Caco-2 (cell line): Measurements from ENCODE around the gene DPH6. TPM values are rescaled to one million over a fixed set of nuclear protein-coding genes. Genes with fewer than 3 reads are reported as not detected.

Source experiments
- BruUV-seq: library from RNA; stranded (reverse); fragments of 400-500 nt; replicated peaks from 2 replicates; lab custom pipeline; 2021; lab: Mats Ljungman, UMichigan
- CTCF ChIA-PET: fragments of 300-600 bp; sonication (Branson Sonifier 250); formaldehyde crosslinking; loops from one replicate; lab custom pipeline; 2022; ENCODE audit warnings: antibody characterized with exemption; lab: Charles Lee
- POLR2A ChIA-PET: fragments of 300-600 bp; sonication (Branson Sonifier 250); formaldehyde crosslinking; loops from one replicate; lab custom pipeline; 2022; ENCODE audit warnings: antibody characterized with exemption; lab: Charles Lee
- DNase-seq, 2 experiments: peaks; one replicate each; pipeline versions ENCODE4 v3.0.0 to v3.0.0-alpha.2; 2020 to 2022
- H3K27me3 ChIP-seq: replicated peaks from 2 replicates; pipeline ENCODE4 v1.6.0; 2011; ENCODE audit warnings: low read length; ENCODE audit not compliant: control insufficient read depth, insufficient read depth
- H3K36me3 ChIP-seq: 2 replicates; pipeline ENCODE4 v1.5.1; 2011; ENCODE audit warnings: low read length; ENCODE audit not compliant: control insufficient read depth, insufficient read depth
- H3K4me1 ChIP-seq: fragments of 250-450 bp; sonication (Bioruptor Pico); 2 replicates; pipeline ENCODE4 v1.5.1; 2020; ENCODE audit warnings: mild to moderate bottlenecking
- H3K4me3 ChIP-seq: 2 replicates; pipeline ENCODE4 v1.5.1; 2011; ENCODE audit warnings: low read depth, mild to moderate bottlenecking, control low read depth, low read length
- H3K9me3 ChIP-seq: fragments of 250-450 bp; sonication (Bioruptor Pico); 2 replicates; pipeline ENCODE4 v1.5.1; 2020; ENCODE audit warnings: mild to moderate bottlenecking, moderate library complexity
- H3K27ac Mint-ChIP-seq: one replicate; pipeline ENCODE4 v1.8.0; 2022; ENCODE audit warnings: mixed read lengths; ENCODE audit not compliant: unreplicated experiment
- H3K27me3 Mint-ChIP-seq: one replicate; pipeline ENCODE4 v1.8.0; 2022; ENCODE audit warnings: mixed read lengths; ENCODE audit not compliant: insufficient read depth, unreplicated experiment
- H3K36me3 Mint-ChIP-seq: one replicate; pipeline ENCODE4 v1.8.0; 2022; ENCODE audit warnings: mild to moderate bottlenecking, mixed read lengths; ENCODE audit not compliant: insufficient read depth, unreplicated experiment
- H3K4me1 Mint-ChIP-seq: one replicate; pipeline ENCODE4 v1.8.0; 2022; ENCODE audit warnings: low read depth, mixed read lengths; ENCODE audit not compliant: unreplicated experiment
- H3K4me3 Mint-ChIP-seq: one replicate; pipeline ENCODE4 v1.8.0; 2022; ENCODE audit warnings: mild to moderate bottlenecking, moderate library complexity, mixed read lengths; ENCODE audit not compliant: unreplicated experiment
- H3K9me3 Mint-ChIP-seq: one replicate; pipeline ENCODE4 v1.8.0; 2022; ENCODE audit warnings: mixed read lengths; ENCODE audit not compliant: unreplicated experiment
- intact Hi-C: fragments of 100-400 bp; cut with micrococcal nuclease; formaldehyde crosslinking; loops from one replicate; pipeline ENCODE4 v1.10.0; 2022; ENCODE audit not compliant: unreplicated experiment
- total RNA-seq: library from RNA; stranded (reverse); gene quantifications from 2 replicates; pipeline ENCODE4 v1.2.3, GENCODE V29; 2022
- TF ChIP-seq, protein P1 (sequence below), 2 experiments: fragments of 200-600 bp in 1 of 2; IDR thresholded peaks; 1 replicate in 1 of 2; 2 replicates in 1 of 2; pipeline versions ENCODE4 v1.5.1 to v1.8.0; 2011 to 2022; ENCODE audit warnings: antibody characterized with exemption in 1 of 2, control low read depth in 1 of 2, inconsistent platforms in 1 of 2, low read depth in 1 of 2, low read length in 1 of 2, mild to moderate bottlenecking in 1 of 2, moderate library complexity in 1 of 2; ENCODE audit not compliant: insufficient read depth in 1 of 2, severe bottlenecking in 1 of 2, unreplicated experiment in 1 of 2

DPH6 gene
- total RNA-seq, 1 experiment from 2014 or later, result 24.0 TPM

DNA sequence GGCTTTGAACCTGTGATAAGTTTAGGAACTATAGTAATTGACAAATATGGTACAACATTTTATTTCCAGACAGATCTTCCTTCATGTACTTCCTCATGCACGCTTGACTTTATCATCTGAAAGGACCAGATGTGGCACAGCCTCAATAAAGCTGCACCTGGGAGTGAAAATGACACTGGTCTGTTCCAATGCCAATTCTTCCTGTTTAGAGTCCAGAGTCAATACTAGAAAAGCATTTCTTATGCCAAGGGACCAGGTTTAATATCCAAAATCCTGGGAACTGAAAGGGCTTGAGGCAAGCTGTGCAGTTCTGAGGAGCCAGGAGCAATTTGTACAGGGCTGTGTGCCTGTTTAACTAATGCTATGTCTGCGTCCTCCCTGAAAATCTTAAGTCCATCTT lies 15.3 kb downstream of the DPH6 start:
- no peak for DNase-seq
- no peaks in the 10 kb centered on the region for H3K36me3 Mint-ChIP-seq
- H3K9me3 Mint-ChIP-seq, result peaks cover 16% of the 10 kb centered on the region
- CTCF ChIA-PET, result no interaction called here
- no peak overlapping the region for H3K4me3 Mint-ChIP-seq
- H3K27me3 ChIP-seq, result no peaks in the 10 kb centered on the region
- no peak overlapping the region for H3K4me3 ChIP-seq
- intact Hi-C loops, result no loop called here
- H3K9me3 ChIP-seq, result peaks cover 8% of the 10 kb centered on the region; the same call in 1 of the 2 replicates
- H3K27me3 Mint-ChIP-seq, result no peaks in the 10 kb centered on the region
- POLR2A ChIA-PET, result no interaction called here
- TF ChIP-seq, protein P1, sequence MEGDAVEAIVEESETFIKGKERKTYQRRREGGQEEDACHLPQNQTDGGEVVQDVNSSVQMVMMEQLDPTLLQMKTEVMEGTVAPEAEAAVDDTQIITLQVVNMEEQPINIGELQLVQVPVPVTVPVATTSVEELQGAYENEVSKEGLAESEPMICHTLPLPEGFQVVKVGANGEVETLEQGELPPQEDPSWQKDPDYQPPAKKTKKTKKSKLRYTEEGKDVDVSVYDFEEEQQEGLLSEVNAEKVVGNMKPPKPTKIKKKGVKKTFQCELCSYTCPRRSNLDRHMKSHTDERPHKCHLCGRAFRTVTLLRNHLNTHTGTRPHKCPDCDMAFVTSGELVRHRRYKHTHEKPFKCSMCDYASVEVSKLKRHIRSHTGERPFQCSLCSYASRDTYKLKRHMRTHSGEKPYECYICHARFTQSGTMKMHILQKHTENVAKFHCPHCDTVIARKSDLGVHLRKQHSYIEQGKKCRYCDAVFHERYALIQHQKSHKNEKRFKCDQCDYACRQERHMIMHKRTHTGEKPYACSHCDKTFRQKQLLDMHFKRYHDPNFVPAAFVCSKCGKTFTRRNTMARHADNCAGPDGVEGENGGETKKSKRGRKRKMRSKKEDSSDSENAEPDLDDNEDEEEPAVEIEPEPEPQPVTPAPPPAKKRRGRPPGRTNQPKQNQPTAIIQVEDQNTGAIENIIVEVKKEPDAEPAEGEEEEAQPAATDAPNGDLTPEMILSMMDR (IDR thresholded peaks at IDR 0.05; ENCODE audit: insufficient read depth in 1 of 2, low read depth in 1 of 2, low read length in 1 of 2, severe bottlenecking in 1 of 2, unreplicated experiment in 1 of 2), result no peak
- no peak overlapping the region for H3K27ac Mint-ChIP-seq
- peaks cover 5% of the 10 kb centered on the region; the same call in 1 of the 2 replicates for H3K4me1 ChIP-seq
- H3K36me3 ChIP-seq, result peaks cover 1% of the 10 kb centered on the region; the same call in 1 of the 2 replicates
- H3K4me1 Mint-ChIP-seq, result no peaks in the 10 kb centered on the region
- no TSS peak for BruUV-seq

DNA sequence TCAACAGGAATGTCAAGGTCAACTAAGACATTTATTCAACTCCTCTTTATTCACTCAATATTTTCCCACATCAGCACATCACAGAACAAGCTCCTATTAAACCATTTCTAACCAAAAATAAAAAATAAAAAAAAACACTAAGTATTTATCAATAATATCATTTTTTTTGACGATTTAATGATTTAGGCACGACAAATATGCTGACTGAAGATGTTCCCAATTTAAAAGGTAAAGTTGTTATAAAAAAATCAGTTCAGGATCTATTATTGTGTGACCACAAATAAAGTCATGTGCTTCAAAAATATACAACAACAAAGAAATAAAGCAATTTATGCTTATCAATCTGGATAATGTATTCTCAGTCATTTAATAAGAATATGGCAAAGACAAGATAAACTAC lies 16.2 kb downstream of the DPH6 start:
- peaks cover 8% of the 10 kb centered on the region; the same call in 1 of the 2 replicates for H3K9me3 ChIP-seq
- Mint-ChIP-seq H3K36me3 (no peaks in the 10 kb centered on the region), H3K27me3 (no peaks in the 10 kb centered on the region), H3K9me3 (peaks cover 16% of the 10 kb centered on the region), H3K4me3 (no peak overlapping the region), H3K4me1 (no peaks in the 10 kb centered on the region), H3K27ac (no peak overlapping the region)
- CTCF ChIA-PET, result no interaction called here
- H3K27me3 ChIP-seq, result no peaks in the 10 kb centered on the region
- TF ChIP-seq, protein P1 (IDR thresholded peaks at IDR 0.05; ENCODE audit: insufficient read depth in 1 of 2, low read depth in 1 of 2, low read length in 1 of 2, severe bottlenecking in 1 of 2, unreplicated experiment in 1 of 2), result no peak
- POLR2A ChIA-PET, result no interaction called here
- peaks cover 1% of the 10 kb centered on the region; the same call in 1 of the 2 replicates for H3K36me3 ChIP-seq
- no TSS peak for BruUV-seq
- intact Hi-C loops, result loop anchor here (10.0 kb wide), 1 partner anchor 95 kb away; no protein-coding TSS in a partner anchor
- DNase-seq, result no peak
- no peaks in the 10 kb centered on the region for H3K4me1 ChIP-seq
- no peak overlapping the region for H3K4me3 ChIP-seq

DNA sequence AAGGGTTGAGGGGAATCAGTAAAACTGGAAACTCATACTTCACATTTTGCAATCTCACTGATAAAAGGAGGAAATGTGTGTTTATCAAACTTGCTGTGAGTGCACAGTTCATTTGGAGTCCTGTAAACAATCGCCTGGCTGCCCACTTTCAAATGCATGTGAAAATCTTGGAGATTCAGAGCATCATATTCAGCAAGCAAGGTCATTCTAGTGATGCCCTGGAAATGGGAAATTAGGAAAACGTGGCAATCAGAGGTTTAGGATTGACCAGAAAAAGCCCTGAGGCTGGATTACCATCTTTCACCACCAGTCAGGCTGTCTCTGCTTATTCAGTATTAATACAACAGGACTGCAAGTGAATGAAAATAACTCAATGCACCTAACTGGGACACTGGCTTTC lies 23.9 kb downstream of the DPH6 start:
- no peaks in the 10 kb centered on the region for H3K36me3 ChIP-seq
- no peak overlapping the region for H3K27ac Mint-ChIP-seq
- no peaks in the 10 kb centered on the region for H3K27me3 ChIP-seq
- CTCF ChIA-PET, result no interaction called here
- no peak for DNase-seq
- peaks cover 9% of the 10 kb centered on the region for H3K4me1 Mint-ChIP-seq
- no peaks in the 10 kb centered on the region for H3K9me3 Mint-ChIP-seq
- H3K4me3 Mint-ChIP-seq, result no peak overlapping the region
- POLR2A ChIA-PET, result no interaction called here
- TF ChIP-seq, protein P1 (IDR thresholded peaks at IDR 0.05; ENCODE audit: insufficient read depth in 1 of 2, low read depth in 1 of 2, low read length in 1 of 2, severe bottlenecking in 1 of 2, unreplicated experiment in 1 of 2), result no peak
- no peaks in the 10 kb centered on the region; the same call in 1 of the 2 replicates for H3K4me1 ChIP-seq
- intact Hi-C loops, result loop anchor here (10.0 kb wide), 1 partner anchor 103 kb away; no protein-coding TSS in a partner anchor
- no peaks in the 10 kb centered on the region for H3K9me3 ChIP-seq
- no peak overlapping the region for H3K4me3 ChIP-seq
- BruUV-seq, result no TSS peak
- H3K36me3 Mint-ChIP-seq, result no peaks in the 10 kb centered on the region
- no peaks in the 10 kb centered on the region for H3K27me3 Mint-ChIP-seq
